GM18858 (cell line): ENCODE data around the gene SCN2A.

Experiments
- ATAC-seq: cut with Tn5 transposase; IDR thresholded peaks from one replicate; pipeline ENCODE4 v1.9.1; 2021; ENCODE audit not compliant: unreplicated experiment

SCN2A gene

GRCh38 chr2:165239230-165239629 lies at the start of gene SCN2A:
Gene SCN2A, plus strand, starts transcription at chr2:165239414. Its CDS starts 56,410 bp downstream, at chr2:165295824.
- peak; percentile 83 for ATAC-seq

DNA sequence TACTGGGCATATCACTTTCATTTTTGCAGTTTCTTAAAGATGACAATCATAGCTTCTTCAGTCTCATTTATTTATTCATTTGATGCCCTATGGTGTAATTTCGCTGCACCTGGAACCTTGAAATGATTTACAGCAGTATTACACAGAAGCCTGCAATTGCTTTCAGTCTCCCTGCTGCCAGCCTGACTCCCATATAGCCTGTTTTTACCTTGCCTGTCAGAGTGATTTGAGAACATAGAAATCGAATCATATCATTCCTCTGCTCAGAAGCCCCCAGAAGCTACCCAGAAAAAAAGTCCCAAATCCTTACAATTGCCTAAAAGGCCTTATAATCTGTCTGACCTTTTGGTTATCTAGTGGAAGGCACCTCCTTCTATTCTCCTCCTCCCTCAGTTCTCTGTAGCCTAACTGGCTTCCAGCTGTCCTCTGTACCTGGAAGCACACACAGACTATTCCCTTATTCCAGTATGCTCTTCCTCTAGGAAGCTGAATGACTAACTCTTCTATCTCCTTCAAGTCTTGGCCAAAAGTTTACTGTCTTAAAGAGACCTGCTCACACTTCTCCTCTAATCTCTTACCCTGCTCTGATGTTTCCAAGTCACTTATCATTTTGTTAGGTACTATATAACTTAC lies 48.0 kb upstream of the SCN2A start:
- no peak for ATAC-seq

GRCh38 chr2:165192729-165193128 lies 46.5 kb upstream of the SCN2A start:
- no peak for ATAC-seq

- peak; percentile 95 for ATAC-seq
Observed at GRCh38 chr2:165193178-165193777, 45.9 kb upstream of the SCN2A start.

DNA sequence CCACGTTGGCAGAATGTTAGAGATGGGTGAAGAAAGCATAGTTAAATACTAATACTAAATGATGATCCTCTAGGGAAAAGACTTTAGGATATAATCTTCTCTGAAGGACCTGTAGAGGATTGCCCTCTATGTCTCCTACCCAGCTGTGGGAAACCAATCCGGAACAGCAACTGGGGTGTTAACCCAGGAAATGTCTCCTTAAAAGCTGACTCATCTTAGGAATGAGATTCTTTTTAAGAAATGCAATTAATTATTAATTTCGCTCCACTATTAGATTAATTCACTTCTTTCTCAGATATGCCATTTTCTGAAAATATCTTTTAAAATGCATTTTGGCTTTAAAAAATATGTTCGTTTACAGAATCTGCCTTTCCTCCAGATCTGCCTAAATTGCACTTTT lies 42.8 kb upstream of the SCN2A start:
- no peak for ATAC-seq

DNA sequence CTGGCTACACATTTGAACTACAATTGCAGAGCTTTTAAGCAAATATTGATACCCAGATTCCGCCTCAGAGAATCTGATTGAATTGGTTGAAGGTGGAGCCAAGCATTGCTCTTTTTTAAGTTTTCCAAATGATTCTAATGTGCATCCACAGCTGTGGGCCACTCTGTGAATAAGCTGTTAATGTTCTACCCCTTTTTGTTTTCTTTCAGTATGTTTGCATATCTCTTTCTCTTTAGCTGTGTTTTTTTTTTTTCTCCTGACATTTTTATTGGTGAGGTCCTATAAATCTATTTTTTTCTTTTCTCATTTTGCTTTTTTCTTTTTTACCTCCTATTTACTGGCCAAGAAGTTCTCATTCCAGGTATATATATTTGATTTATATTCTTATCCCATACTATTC lies 41.9 kb upstream of the SCN2A start:
- ATAC-seq, result no peak

DNA sequence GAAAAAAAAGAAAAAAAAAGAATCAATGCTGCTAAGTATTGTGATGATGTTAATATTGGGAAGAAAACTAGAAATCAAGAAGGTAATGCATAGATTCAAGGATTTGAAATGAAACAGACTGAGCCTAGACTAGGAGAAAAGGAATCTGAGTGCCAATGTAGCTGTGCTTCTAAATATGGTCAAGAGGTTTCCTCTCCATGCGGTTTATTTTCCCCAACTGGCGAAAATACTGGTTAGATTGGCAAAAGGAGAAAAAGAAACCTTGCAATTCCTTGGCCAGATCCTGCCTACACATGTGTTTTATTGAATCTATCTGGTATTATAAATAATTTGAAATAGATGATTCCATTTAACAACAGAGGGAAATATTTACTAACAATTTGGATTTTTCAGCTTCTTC lies 41.0 kb upstream of the SCN2A start:
- no peak for ATAC-seq

GRCh38 chr2:165202239-165202638 lies 37.0 kb upstream of the SCN2A start:
- no peak for ATAC-seq

DNA sequence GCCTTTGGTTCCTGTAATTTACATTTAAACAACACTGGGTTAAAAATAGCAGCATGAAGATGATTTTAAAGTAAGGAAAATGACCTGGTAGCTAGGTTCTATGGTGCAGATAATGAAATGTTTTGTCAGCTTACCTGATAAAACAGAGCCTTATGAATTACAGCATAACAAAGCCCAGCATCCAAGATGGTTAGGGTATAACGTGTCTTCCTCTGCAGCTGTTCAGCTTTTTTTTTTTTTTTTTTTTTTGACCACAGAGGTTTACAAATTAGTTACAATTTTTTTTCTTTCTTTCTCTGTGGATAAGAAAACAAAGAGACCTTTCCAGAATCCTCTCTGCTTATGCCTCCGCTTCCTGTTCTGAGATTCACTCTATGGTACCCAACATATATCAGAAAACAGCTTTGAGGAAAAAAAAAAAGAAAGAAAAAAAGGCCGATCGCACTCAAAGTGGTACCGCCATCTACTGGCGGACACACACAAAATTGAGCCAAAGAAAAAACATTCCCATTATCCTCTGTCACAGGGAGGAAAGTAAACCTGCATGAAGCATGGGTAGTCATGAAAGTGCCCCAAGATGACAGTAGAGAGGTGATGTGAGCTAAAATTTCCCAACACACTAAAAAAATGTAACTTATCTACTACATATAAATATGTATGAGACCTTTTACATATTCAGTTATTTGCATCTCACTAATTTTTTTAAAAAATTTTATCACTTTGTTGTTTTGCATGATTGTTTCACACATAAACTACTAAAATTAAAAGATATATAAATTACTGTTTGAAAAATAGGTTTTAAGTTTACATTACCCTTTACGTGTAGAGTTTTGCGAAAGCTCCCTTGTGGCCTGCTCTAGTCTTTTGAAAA lies 35.3 kb upstream of the SCN2A start, which contains the start of gene SCN3A:
TSS of gene SCN3A (minus strand) at position 362 of the 871 bp plus-strand sequence. CDS start 27,656 bp downstream, outside the sequence.
- ATAC-seq, result peak; percentile 59

- no peak for ATAC-seq
Observed at GRCh38 chr2:165205865-165206264, 33.3 kb upstream of the SCN2A start.

DNA sequence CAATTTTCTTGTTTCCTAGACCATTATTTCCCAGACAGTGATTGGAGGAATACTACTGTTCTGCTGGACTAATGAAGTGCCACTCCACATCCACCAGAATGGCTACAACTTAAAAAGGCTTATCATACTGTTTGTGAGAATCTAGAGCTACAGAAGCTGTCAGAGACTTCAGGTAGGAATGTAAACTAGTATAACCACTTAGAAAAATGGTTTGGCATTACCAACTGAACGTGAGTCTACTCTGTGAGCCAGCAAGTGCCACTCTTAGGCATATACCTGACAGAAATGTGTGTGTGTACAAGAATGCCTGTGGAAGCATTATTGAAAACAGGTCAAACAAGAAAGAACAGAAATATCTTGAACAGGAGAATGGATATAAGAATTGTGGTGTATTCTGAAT lies 31.1 kb upstream of the SCN2A start:
- no peak for ATAC-seq

- no peak for ATAC-seq
Observed at GRCh38 chr2:165214093-165214492, 25.1 kb upstream of the SCN2A start.

DNA sequence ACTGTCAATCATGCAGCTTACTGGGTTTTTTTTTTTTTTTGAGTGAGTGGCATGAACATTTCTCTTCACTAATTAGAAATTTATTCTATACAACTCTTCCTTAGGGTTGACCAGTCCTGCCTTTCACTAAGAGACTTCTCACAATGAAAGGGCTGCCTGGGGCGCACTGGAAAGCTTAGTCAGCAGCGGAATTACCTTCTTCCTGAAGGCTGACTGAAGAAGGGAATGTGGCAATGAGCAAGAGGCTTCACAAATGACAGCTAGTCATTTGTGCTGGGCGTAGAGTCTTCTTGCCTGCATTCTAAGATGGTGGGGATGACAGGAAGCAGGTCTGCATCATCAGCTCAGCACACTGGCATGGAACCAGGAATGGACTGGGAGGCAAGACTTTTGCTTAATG lies 19.7 kb upstream of the SCN2A start:
- no peak for ATAC-seq

DNA sequence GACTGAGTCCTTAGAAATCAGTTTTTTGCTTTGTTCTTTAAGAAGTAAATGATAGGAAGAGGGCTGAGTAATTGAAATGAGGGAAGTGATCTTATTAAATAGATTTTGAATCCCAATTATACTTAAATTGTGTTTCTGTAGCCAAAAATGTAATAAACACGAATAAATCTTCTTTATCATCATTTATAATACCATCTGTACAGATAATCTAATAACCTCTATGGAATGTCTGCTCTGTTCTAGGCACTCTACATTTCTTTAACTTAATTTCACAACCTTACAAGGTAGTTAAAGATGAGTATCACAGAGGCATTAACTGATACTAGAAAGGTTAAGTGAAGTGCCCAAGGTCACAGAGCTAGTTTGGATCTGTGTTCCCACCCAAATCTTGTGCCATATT lies 14.3 kb upstream of the SCN2A start:
- no peak for ATAC-seq

DNA sequence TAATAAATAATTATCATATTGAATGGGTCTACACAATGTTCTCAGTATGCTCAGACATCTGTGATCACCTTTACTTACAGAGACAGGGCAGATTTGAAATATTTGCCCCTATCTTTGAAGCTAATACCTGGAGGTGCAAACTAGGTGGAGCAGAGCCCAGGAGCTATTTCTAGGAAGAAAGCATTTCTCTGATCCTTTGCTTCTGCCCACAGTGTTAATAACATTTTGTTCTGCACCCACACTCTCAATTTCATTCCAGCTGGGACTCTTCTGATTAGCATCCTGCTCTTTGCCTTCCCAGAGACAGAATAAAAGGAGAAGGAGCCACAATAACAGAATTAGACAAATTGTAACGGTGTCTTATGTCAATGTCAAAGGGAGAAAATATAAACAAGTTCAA lies 11.6 kb upstream of the SCN2A start:
- no peak for ATAC-seq

GRCh38 chr2:165237056-165237455 lies 2.2 kb upstream of the SCN2A start:
- ATAC-seq, result no peak

DNA sequence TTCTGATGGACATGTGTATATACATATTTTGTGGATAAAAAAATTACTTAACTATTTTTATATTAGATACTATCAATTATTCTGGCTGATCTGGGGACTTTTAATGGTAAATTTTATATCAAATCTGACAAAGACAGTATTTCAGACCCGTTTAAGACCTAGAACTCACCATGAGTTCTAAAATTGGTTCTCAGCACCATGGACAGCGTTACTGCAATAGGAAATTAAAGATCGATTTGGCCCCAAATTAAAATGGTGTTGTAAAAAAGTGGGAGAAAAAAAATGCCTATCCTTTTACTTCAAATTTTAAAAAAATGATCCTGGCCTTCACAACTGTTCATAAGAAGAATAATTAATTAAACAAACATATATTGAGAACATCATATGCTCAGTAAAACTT lies 919 bp upstream of the SCN2A start:
- ATAC-seq, result no peak

DNA sequence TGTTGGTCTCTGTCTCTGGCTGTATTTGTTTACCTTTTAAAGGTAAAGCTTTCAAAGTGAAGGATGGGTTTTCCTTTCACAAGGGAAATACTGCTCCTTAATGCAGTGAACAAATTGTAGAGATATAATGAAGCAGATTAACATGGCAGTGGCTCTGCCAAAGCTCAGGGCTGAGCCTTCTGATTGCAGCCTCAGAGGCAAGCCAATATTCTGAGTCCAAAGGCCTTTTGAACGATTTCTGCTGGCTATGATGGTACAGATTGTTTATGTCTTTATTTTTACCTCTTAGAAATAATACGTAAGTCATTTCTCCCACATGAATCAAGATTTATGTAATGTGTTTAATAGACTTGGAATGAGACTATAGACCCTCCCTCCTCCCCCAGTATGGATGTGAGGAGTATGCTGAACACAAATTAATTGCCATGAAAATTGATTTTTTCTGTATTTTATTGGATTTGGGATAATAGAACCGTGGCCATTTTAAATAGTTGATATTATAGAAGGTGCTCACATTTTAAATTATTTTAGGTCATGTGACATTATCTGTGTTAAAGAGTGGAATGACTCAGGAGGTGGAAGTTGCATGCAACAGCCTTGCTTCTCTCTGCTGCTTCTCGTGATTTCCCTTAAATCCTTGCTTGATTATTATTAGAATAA lies 772 bp downstream of the SCN2A start:
- no peak for ATAC-seq

DNA sequence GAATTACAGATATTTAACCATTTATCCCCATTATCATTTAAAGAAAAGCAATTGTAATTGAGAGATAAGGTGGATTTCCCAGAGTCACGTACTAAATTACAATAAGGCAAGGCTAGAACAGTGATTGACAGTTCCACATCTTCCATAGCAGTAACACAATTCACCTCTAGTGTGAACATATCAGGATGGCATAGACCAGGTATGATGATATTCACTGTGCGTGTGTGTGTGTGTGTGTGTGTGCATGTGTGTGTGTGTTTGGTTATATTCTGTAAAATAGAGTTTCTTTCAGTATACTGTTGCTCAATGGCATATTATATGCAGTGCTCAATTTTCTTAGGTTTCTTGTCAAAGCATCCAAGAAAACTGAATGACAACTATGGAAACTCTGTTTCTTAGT lies 1.7 kb downstream of the SCN2A start:
- no peak for ATAC-seq

DNA sequence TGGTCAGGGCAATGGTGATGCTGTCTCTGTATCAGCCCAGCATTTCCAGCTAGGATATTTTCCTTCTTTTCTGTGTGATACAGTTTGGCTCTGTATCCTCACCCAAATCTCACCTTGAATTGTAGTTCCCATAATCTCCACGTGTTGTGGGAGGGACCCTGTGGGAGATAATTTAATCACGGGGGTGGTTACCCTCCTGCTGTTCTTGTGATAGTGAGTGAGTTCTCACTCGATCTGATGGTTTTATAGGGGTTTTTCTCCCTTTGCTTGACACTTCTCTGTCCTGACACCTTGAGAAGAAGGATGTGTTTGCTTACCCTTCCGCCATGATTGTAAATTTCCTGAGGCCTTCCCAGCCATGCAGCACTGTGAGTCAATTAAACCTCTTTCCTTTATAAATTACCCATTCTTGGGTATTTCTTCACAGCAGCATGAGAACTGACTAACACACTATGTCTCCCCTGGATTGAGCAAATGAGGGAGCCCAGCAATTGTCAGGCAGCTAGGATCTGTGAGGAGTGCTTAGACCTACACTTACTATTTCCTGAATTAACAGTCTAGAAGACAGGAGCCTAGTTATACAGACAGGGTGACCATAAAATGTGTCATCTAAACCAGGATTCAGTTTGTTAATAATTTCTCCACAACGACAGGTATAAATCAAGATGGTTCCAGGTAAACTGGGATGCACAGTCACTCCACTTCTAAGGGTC lies 6.0 kb downstream of the SCN2A start:
- ATAC-seq, result no peak

DNA sequence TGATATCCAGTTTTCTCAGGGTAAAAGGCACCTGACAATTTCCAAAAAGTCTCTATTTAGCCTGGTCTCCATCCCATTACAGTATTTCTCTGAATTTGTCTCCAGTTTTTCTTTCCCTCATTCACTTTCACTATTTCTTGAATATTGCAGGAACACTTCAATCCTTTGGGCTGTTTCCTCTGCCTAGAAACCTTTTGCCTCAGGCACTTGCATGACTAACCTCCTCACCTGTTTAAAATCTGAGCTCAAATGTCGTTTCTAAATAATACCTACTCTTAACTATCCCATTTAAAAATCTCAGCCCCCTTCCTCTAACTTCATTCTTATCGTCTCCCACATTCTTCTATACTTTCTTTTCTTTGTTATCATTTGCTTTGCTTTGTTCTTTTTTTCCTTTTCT lies 9.0 kb downstream of the SCN2A start:
- ATAC-seq, result no peak
